Measurements from ENCODE around the gene FBXO2.

FBXO2 gene

GRCh38 chr1:11682287-11682771 is 28.1 kb upstream of the FBXO2 start:
- in situ Hi-C loops (cut with MboI; ENCODE audit: low sequenced_read_pairs) = no loop called here

GRCh38 chr1:11681071-11681771 is 27.0 kb upstream of the FBXO2 start, which contains the start of gene MAD2L2:
Gene MAD2L2 (minus strand): TSS chr1:11681148. CDS start chr1:11680601, 547 bp downstream.
- in situ Hi-C loops (cut with MboI; ENCODE audit: low sequenced_read_pairs) = no loop called here

DNA sequence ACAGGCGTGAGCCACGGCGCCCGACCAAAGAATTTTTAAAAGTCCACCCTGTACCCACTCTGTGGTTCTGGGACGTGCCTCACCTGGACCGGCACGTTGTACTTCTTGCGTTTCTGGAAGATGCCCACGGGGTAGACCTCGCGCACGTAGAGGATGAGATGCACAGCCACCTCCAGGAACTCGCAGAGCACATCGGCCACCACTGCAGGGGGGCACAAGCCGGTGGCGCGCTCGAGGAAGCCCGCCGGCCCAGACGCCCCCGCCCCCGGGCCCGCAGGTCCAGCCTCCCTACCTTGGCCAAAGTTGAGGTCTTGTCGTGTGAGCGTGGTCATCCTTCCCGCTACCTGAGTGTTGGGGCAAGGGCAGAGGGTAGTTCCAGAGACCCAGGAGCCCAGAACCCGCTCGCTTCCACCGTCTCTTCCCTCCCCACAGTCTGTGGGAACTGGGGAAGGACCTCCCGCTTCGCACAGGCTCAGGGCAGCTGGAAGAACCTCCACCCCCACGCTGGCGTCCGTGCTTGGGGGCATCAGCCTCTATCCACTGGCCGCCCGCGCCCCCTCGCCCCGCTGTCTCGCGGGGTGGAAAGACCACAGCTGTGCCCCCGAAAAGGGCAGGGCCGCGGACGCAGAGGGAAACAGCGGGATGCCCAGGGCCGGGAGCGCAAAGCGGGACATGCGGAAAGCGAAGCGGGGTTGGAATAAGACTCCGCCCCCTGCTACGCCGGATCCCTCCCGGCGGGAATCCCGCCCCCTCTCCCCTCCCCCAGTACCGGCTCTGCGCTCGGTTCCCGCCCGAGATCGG is 26.2 kb upstream of the FBXO2 start:
- in situ Hi-C loops (cut with MboI; ENCODE audit: low sequenced_read_pairs) = no loop called here

GRCh38 chr1:11678442-11678841 is 24.2 kb upstream of the FBXO2 start:
- in situ Hi-C loops (cut with MboI; ENCODE audit: low sequenced_read_pairs) = no loop called here

DNA sequence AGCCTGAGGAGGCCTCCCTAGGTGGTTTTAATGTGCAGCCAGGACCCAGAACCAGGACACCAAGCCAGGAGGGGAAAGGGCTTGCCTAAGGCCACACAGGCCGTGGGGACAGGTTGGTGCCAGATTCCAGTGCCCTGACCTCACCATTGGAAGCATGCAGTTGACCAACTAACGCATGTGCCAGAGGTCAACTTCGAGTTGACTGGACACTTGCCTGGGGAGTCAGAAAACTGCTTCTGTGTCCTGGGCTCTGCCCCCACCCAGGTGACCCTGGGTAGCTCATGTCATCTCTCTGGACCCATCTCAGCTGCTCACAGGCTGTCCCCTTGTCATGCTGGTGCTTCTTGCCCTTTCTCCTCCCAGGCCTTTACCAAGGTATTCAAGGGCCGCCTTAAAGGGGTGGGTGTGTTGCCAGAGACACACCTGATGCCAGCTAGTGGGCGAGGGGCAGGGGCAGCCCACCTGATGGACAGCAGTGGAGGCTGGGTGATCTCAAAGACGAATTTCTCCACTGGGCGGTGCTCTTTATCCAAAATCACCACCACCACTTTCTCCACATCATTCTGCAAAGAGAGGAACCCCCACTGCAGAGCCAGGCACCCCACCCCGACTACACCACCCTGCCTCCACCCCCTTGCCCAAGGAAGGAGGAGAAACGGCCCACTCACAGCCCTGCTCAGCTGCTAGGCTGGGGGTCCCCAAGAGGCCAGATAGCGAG is 22.3 kb upstream of the FBXO2 start:
- in situ Hi-C loops (cut with MboI; ENCODE audit: low sequenced_read_pairs) = no loop called here

- in situ Hi-C loops (cut with MboI; ENCODE audit: low sequenced_read_pairs) = no loop called here
Observed at GRCh38 chr1:11675325-11675724, 21.1 kb upstream of the FBXO2 start.

- in situ Hi-C loops (cut with MboI; ENCODE audit: low sequenced_read_pairs) = no loop called here
Observed at GRCh38 chr1:11674488-11674887, 20.3 kb upstream of the FBXO2 start.

GRCh38 chr1:11673089-11673769 is 19.0 kb upstream of the FBXO2 start:
- in situ Hi-C loops (cut with MboI; ENCODE audit: low sequenced_read_pairs) = no loop called here

DNA sequence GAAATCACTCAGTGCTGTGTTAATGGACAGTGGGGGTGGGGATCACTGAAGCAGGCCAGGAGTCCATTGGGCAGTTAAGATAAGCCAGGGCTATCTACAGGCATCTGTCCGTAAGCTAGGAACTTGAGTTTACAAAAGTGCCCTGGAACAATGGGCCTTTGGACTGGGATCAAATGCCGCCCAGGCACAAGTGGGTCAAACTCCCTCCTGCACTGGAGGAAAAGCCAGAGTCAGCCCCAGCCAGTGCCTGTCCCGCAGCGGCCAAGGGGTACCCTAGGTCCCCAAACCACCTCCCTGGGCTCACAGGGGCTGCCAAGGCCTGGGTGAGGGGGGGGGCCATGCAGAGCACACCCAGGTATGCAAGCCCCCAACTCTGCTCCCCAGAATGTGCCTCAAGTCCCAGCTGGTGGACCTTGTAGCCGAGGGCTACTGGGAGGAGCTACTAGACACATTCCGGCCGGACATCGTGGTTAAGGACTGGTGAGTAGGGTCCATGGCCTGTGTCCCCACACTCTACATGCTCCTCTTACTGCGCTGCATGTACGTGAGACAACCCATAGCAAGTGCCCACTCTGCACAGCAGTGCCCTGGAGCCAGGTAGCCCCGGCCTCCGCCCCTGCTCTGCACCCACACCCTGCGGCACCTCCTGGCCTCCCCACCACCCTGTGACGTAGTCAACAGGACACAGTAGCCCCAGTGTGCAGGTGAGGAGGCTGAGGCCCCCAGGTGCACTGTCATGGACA is 17.5 kb upstream of the FBXO2 start:
- in situ Hi-C loops (cut with MboI; ENCODE audit: low sequenced_read_pairs) = no loop called here

DNA sequence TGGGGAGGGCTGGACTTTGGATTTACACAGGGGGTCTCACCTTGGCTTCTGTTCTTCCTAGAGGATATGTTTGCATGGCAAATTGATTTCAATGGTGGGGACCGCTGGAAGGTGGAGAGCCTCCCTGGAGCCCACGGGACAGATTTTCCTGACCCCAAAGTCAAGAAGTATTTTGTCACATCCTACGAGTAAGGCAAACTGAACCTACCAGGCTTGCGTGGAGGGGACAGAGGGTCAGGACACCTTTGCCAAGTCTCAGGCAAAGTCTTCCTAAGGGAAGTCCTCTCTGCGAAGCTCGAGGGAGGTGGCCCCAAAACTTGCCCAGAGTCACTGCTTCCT is 16.9 kb upstream of the FBXO2 start:
- in situ Hi-C loops (cut with MboI; ENCODE audit: low sequenced_read_pairs) = no loop called here

DNA sequence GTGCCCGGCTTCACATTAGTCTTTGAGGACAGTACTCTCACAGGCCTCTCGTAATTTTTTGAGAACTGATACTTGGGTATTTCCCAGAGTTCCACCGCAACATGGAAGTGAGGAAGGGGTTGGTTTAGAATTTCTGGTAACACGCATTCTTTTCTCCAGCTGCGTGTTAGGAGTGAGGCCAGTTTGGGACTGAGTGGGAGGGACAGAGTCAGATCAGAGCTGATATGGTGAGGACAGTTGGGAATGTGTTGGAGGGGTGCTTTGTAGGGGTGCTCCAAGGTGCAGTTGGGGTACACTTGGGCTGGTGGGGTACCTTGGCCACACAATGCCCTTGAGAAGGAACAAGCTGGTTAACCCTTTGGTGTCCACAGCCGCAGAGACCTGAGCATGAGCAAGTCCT is 16.5 kb upstream of the FBXO2 start:
- in situ Hi-C loops (cut with MboI; ENCODE audit: low sequenced_read_pairs) = no loop called here

GRCh38 chr1:11668516-11668915 is 14.3 kb upstream of the FBXO2 start:
- in situ Hi-C loops (cut with MboI; ENCODE audit: low sequenced_read_pairs) = no loop called here

- in situ Hi-C loops (cut with MboI; ENCODE audit: low sequenced_read_pairs) = no loop called here
Observed at GRCh38 chr1:11664336-11665065, 10.3 kb upstream of the FBXO2 start.

DNA sequence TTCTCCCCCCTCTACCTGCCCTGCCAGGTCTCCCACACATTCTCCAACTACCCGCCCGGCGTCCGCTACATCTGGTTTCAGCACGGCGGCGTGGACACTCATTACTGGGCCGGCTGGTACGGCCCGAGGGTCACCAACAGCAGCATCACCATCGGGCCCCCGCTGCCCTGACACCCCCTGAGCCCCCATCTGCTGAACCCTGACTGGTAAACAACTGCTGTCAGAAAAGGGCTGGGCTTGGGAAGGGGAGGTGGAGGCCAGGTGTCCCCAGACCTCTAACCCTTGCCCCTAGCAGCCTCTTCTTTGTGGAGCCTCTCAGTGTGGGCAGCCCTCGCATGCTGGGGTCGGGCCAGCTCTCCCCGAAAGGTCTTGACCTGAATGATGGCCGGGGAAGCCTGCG is 6.9 kb upstream of the FBXO2 start:
- in situ Hi-C loops (cut with MboI; ENCODE audit: low sequenced_read_pairs) = no loop called here

DNA sequence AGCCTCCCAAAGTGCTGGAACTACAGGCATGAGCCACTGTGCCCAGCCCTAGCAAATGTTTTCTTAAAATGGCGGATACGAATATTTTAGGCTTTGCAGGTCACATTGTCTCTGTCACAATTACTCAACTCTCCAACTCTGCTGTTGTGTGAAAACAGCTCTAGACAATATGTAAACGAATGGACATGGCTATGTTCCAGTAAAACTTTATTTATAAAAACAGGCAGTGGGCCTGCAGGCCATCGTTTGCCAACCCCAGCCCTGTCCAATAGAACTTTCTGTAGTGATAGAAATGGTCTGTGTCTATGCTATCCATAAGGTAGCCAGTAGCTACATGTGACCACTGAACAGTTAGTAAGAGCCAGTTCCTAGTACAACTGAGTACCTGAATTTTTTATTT is 5.5 kb upstream of the FBXO2 start:
- in situ Hi-C loops (cut with MboI; ENCODE audit: low sequenced_read_pairs) = no loop called here

GRCh38 chr1:11658542-11658941 is 4.3 kb upstream of the FBXO2 start:
- in situ Hi-C loops (cut with MboI; ENCODE audit: low sequenced_read_pairs) = no loop called here

- in situ Hi-C loops (cut with MboI; ENCODE audit: low sequenced_read_pairs) = no loop called here
Observed at GRCh38 chr1:11657654-11658053, 3.4 kb upstream of the FBXO2 start.

DNA sequence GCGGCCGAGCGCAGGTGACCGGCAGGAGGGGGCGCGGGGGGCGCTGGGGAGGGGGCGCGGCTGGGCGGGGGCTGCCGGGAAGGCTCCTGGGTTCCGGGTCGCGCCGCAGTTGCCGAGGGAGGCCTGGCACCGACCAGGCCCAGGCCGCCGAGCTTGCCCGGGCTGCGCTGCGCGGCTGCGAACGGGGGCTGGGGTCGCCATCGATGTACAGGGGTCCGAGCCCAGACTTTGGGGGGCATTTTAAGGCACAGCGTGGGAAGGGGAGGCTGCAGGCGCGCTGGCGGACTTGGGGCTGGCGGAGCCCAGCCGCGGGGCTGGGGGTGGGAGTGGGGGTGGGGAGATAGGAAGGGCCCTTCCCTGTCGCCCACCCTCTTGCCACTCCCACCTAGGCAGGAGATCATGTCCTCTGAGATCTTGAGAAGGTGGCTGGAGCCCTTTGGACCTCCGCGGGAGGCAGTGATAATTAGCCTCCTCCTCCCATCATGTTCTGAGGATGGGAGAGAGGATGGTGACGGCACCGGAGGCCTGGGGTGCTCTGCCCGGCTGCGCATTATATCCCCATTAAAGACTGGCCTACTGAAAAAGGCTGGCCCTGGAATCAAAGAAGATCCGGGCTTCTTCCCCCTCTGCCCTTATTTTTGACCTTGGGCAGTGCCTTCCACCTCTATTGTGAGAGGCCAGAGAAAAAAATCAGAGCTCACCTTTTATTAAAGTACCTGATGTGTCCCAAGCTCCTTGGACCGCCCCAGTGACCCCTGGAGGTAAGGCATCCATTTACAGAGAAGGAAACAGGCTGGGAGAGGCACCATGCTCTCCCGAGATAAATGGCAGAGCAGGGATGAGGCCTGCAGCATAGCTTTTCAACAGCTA is 945 bp upstream of the FBXO2 start:
- in situ Hi-C loops (cut with MboI; ENCODE audit: low sequenced_read_pairs) = no loop called here

- in situ Hi-C loops (cut with MboI; ENCODE audit: low sequenced_read_pairs) = no loop called here
Observed at GRCh38 chr1:11653861-11654136, 430 bp downstream of the FBXO2 start.

Data from HL-60/S4 treated with retinoic acid at 250 ng/mL for 4 days and 3 days (cell line).